WERI-Rb-1 (cell line): ENCODE measurements around the gene DDX27.

Experiments used
- DNase-seq: peaks from one replicate; pipeline ENCODE4 v3.0.0-alpha.2; 2020
- H3K27ac ChIP-seq: fragments of 250-450 bp; sonication (Bioruptor Pico); 2 replicates; pipeline ENCODE4 v1.5.1; 2020; ENCODE audit warnings: mild to moderate bottlenecking, moderate library complexity
- H3K27me3 ChIP-seq: fragments of 250-450 bp; sonication (Bioruptor Pico); 2 replicates; pipeline ENCODE4 v1.5.1; 2021; ENCODE audit warnings: mild to moderate bottlenecking, low read depth, moderate library complexity; ENCODE audit not compliant: insufficient read depth, severe bottlenecking
- H3K36me3 ChIP-seq: fragments of 250-450 bp; sonication (Bioruptor Pico); 2 replicates; pipeline ENCODE4 v1.5.1; 2020; ENCODE audit warnings: mild to moderate bottlenecking, moderate library complexity
- H3K4me3 ChIP-seq: 2 replicates; pipeline ENCODE4 v1.5.1; 2011; ENCODE audit warnings: low read depth, mild to moderate bottlenecking, control low read depth, low read length
- H3K9me3 ChIP-seq: fragments of 250-450 bp; sonication (Bioruptor Pico); 2 replicates; pipeline ENCODE4 v1.5.1; 2021; ENCODE audit warnings: mild to moderate bottlenecking, moderate library complexity; ENCODE audit not compliant: severe bottlenecking
- TF ChIP-seq, protein P1 (sequence below): IDR thresholded peaks from 2 replicates; pipeline ENCODE4 v1.5.1; 2011; ENCODE audit warnings: low read depth, mild to moderate bottlenecking, control low read depth, inconsistent platforms, low read length

DDX27 gene

DNA sequence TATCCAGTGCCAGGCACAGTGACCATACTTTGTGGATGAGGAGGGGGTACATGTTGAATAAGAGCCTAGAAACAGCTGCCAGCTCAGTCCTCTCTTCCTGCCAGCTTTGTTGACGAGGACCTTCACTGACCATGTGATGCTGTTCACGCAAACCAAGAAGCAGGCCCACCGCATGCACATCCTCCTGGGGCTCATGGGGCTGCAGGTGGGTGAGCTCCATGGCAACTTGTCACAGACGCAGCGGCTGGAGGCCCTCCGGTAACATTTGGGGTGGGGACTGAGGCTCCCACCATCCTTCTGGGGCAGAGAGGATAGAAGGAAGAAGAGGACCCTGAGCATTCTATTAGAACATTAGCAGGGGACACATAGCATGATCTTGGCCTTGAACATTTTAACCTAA lies 15.6 kb downstream of the DDX27 start:
- H3K36me3 ChIP-seq: peaks cover 81% of the 10 kb centered on the region
- no peak overlapping the region for H3K27ac ChIP-seq
- H3K4me3 ChIP-seq: no peak overlapping the region
- H3K9me3 ChIP-seq: no peaks in the 10 kb centered on the region
- H3K27me3 ChIP-seq: no peaks in the 10 kb centered on the region
- no peak for DNase-seq
- TF ChIP-seq, protein P1, sequence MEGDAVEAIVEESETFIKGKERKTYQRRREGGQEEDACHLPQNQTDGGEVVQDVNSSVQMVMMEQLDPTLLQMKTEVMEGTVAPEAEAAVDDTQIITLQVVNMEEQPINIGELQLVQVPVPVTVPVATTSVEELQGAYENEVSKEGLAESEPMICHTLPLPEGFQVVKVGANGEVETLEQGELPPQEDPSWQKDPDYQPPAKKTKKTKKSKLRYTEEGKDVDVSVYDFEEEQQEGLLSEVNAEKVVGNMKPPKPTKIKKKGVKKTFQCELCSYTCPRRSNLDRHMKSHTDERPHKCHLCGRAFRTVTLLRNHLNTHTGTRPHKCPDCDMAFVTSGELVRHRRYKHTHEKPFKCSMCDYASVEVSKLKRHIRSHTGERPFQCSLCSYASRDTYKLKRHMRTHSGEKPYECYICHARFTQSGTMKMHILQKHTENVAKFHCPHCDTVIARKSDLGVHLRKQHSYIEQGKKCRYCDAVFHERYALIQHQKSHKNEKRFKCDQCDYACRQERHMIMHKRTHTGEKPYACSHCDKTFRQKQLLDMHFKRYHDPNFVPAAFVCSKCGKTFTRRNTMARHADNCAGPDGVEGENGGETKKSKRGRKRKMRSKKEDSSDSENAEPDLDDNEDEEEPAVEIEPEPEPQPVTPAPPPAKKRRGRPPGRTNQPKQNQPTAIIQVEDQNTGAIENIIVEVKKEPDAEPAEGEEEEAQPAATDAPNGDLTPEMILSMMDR: no peak

DNA sequence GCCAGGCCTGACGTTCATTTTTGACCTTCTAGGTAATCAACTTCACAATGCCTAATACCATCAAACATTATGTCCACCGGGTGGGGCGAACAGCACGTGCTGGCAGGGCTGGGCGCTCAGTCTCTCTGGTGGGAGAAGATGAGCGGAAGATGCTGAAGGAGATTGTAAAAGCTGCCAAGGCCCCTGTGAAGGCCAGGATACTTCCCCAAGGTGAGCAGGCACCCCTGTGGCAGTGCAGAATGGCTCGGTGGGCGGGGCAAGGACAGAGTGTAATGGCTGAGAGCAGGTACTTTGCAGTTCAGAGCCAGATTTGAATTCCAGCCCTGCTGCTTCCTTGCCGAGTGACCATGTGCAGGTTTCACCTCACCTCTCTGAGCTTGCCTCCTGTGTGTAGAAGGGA lies 17.1 kb downstream of the DDX27 start:
- Histone ChIP-seq H3K27me3 (no peaks in the 10 kb centered on the region), H3K4me3 (no peak overlapping the region), H3K36me3 (peaks cover 80% of the 10 kb centered on the region), H3K9me3 (no peaks in the 10 kb centered on the region), H3K27ac (no peak overlapping the region)
- TF ChIP-seq, protein P1: no peak
- no peak for DNase-seq

DNA sequence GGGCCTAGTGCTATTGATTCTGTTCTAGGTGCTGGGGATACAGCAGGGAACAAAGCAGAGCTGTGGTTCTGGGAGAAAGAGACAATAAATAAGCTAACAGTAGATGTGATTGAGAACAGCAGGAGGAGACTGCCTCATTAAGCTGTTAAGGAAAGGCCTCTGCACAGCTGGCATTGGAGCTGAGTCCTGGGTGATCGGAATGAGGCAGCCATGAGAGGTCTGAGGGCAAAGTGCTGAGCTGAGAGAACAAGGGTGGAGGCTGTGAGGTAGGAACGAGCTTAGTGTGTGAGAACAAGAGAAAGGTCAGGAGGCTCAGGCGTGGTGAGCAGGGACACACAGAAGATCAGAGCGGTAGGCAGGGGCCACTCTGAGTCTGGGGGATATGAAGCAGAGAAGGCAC lies 18.3 kb downstream of the DDX27 start:
- Histone ChIP-seq H3K9me3 (no peaks in the 10 kb centered on the region), H3K36me3 (peaks cover 82% of the 10 kb centered on the region), H3K4me3 (no peak overlapping the region), H3K27ac (no peak overlapping the region), H3K27me3 (no peaks in the 10 kb centered on the region)
- DNase-seq: no peak
- TF ChIP-seq, protein P1: no peak

DNA sequence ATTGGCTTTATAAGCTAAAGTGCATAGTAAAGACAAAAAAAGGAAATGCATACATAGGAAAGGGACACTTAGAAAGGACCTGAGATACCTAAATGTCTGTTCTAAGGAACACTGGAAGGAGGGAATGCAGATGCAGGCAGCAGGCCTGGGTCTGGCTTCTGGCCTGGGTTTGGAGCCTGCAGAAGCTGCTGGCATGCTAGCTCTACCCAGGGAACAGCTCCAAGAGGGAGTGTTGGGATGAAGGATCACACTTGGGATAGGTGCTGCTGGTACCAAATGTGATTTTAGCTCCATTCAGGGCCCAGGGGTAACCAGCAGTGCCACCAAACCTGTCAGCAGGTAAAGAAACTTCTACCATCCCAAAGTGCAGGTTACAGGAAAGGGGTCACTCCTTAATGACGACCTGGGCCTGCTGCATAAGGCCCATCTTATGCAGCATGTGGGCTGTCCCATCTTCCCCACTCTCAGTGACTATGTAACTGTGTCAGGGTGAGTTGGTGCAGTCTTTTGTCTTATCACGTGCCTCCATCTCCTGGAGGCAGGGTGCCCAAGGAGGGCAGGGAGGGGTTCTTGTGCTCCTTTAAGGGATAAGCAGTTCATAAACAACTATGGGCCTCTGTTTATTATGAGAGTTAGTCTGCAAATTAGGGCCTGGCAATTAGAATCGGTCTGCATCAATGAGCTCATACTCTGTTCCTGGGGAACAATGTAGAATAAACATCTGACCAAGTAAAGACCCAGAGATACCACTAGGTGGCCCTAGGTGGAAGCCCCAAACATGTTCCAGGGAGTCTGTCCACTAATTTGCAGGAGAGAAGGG lies 26.9 kb downstream of the DDX27 start:
- no peak overlapping the region for H3K27ac ChIP-seq
- TF ChIP-seq, protein P1: peak; percentile 72
- peak; percentile 28 for DNase-seq
- no peaks in the 10 kb centered on the region for H3K27me3 ChIP-seq
- peaks cover 96% of the 10 kb centered on the region for H3K36me3 ChIP-seq
- H3K9me3 ChIP-seq: no peaks in the 10 kb centered on the region
- H3K4me3 ChIP-seq: no peak overlapping the region

DNA sequence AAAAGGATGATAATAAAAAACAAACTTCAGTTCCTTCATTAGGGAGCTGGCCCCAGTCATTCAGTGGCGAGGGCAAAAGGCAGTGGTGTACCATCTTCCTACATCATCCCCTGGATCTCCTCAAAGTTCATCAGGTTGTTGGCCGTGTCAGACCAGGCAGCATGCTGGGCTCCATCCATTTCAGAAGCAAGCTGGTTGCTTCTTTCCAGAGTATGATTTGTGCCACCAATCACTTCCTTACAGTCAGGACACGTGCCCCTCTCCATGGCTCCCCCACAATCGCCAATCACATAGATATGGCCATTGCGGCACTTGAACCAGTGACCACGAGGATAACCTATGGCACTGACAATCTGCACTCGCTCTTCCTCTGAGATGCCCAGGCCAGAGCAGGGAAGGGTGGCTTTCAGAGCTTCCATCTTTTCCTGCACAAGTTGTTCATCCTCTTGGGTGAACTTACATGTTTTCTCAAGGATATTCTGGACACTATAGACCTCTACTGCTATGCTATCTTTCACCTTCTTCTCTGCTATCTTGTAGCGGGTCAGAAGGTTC lies 28.0 kb downstream of the DDX27 start:
- Histone ChIP-seq H3K27ac (no peak overlapping the region), H3K36me3 (peaks cover 90% of the 10 kb centered on the region), H3K9me3 (no peaks in the 10 kb centered on the region), H3K27me3 (no peaks in the 10 kb centered on the region), H3K4me3 (no peak overlapping the region)
- DNase-seq: no peak
- TF ChIP-seq, protein P1: no peak

- no peaks in the 10 kb centered on the region for H3K9me3 ChIP-seq
- peaks cover 93% of the 10 kb centered on the region for H3K36me3 ChIP-seq
- H3K27me3 ChIP-seq: no peaks in the 10 kb centered on the region
- no peak overlapping the region for H3K27ac ChIP-seq
- TF ChIP-seq, protein P1: no peak
- no peak for DNase-seq
- no peak overlapping the region for H3K4me3 ChIP-seq
Measured at GRCh38 chr20:49247792-49248191, 28.6 kb downstream of the DDX27 start.
